IPS DF 6.9 (cell line): ENCODE data around the gene PRSS53.
"Not testable (repeated sequence)": the region's sequence is repeated elsewhere in the genome, so short reads cannot be mapped to it uniquely, and the experiment has no call there.

Experiments used
- DNase-seq: peaks from one replicate; pipeline ENCODE4 v3.0.0-alpha.2; 2013; ENCODE audit warnings: low read depth, low spot score
- H3K27ac ChIP-seq: one replicate; pipeline ENCODE4 v1.5.1; 2013; ENCODE audit warnings: low read length, control low read depth
- H3K27me3 ChIP-seq: 2 replicates; pipeline ENCODE4 v1.6.1; 2013; ENCODE audit warnings: mild to moderate bottlenecking, low read length; ENCODE audit not compliant: control insufficient read depth, insufficient read depth
- H3K36me3 ChIP-seq: 2 replicates; pipeline ENCODE4 v1.6.1; 2013; ENCODE audit warnings: low read length; ENCODE audit not compliant: control insufficient read depth, insufficient read depth
- H3K4me1 ChIP-seq: 2 replicates; pipeline ENCODE4 v1.6.1; 2013; ENCODE audit warnings: low read length; ENCODE audit not compliant: control insufficient read depth, insufficient read depth
- H3K4me3 ChIP-seq: 2 replicates; pipeline ENCODE4 v1.5.1; 2013; ENCODE audit warnings: mild to moderate bottlenecking, low read length
- H3K9me3 ChIP-seq: 2 replicates; pipeline ENCODE4 v1.6.1; 2013; ENCODE audit warnings: low read length, inconsistent platforms; ENCODE audit not compliant: control insufficient read depth, insufficient read depth
- WGBS: extraction: QIAGEN DNeasy Blood & Tissue Kit; methylation state at CpG from one replicate; pipeline ENCODE4 v1.1.7; 2013; ENCODE audit warnings: mixed read lengths, missing lambda C conversion rate; ENCODE audit not compliant: insufficient read length, insufficient coverage; 5-methylcytosine and 5-hydroxymethylcytosine counted together

PRSS53 gene

GRCh38 chr16:31108035-31108793 lies 19.5 kb upstream of the PRSS53 start, which contains the start of gene BCKDK:
Gene BCKDK, plus strand, starts transcription at chr16:31108386. Its CDS starts 838 bp downstream, at chr16:31109224.
- DNase-seq: no peak
- Histone ChIP-seq H3K4me3 (peak within 1 kb of the TSS; percentile 78), H3K9me3 (no peaks in the 10 kb centered on the region), H3K27ac (no peak within 1 kb of the TSS), H3K27me3 (no peaks in the 10 kb centered on the region), H3K4me1 (peaks cover 4% of the 10 kb centered on the region), H3K36me3 (peaks cover 7% of the 10 kb centered on the region)
- no CpG with 5 or more reads among the region's 68 CpGs for whole genome bisulfite sequencing

DNA sequence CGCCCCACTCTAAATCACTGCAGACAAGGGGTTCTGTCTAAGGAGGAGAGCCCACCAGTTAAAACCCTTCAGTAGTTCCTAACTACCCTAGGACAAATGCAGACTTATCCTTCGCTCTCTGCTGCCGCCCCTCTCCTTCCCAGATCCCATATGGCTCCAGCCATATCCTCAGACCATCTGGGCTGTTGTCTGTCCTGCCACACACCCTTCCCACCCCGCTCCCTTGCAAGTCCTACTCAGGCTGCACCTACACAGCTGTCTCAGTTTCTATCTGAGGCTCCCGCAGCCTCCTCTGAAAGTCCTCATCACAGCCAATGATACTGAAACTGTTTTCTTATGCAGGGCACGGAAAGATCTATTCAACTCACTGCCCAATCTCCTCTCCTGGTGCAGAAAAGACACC lies 18.7 kb upstream of the PRSS53 start:
- no CpG with 5 or more reads among the region's 6 CpGs for WGBS
- H3K4me1 ChIP-seq: peaks cover 4% of the 10 kb centered on the region
- H3K27ac ChIP-seq: no peak overlapping the region
- no peaks in the 10 kb centered on the region for H3K9me3 ChIP-seq
- peaks cover 6% of the 10 kb centered on the region for H3K36me3 ChIP-seq
- H3K4me3 ChIP-seq: no peak overlapping the region
- DNase-seq: no peak
- H3K27me3 ChIP-seq: no peaks in the 10 kb centered on the region

DNA sequence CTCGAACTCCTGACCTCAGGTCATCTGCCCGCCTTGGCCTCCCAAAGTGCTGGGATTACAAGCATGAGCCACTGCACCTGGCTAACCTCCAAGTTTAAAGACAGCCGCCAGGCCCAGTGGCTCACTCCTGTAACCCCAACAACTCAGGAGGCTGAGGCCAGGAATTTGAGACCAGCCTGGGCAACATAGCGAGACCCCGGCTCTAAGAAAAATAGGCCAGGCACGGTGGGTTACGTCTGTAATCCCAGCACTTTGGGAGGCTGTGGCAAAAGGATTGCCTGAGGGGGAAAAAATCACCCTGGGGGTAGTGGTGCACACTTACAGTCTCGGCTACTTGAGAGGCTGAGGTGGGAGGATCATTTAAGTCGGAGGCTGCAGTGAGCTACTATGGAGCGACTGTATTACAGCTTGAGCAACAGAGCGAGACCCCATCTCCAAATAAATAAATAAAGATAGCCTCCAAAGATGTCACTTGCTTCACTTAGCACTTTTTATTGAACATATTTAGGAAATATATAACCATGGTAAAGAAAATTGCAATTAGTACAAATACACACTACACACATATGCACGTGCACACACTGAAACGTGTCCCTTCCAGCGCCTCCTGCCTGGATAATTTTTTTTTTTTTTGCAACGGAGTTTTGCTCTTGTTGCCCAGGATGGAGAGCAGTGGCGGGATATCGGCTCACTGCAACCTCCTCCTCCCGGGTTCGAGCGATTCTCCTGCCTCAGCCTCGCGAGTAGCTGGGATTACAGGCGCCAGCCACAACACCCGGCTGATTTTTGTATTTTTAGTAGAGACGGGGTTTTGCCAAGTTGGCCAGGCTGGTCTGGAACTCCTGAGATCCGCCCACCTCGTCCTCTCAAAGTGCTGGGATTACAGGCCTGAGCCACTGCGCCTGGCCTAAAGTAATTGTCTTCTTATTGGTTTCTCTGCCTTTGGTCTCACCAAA lies 18.0 kb upstream of the PRSS53 start:
- no peaks in the 10 kb centered on the region; the same call in 1 of the 2 replicates for H3K36me3 ChIP-seq
- WGBS: no CpG with 5 or more reads among the region's 28 CpGs
- no peak overlapping the region for H3K27ac ChIP-seq
- H3K4me1 ChIP-seq: peaks cover 4% of the 10 kb centered on the region
- no peak for DNase-seq
- no peak overlapping the region for H3K4me3 ChIP-seq
- no peaks in the 10 kb centered on the region for H3K9me3 ChIP-seq
- no peaks in the 10 kb centered on the region for H3K27me3 ChIP-seq

GRCh38 chr16:31105677-31106213 lies 17.0 kb upstream of the PRSS53 start:
- H3K27ac ChIP-seq: no peak overlapping the region
- H3K27me3 ChIP-seq: no peaks in the 10 kb centered on the region
- no peaks in the 10 kb centered on the region for H3K9me3 ChIP-seq
- peaks cover 4% of the 10 kb centered on the region for H3K4me1 ChIP-seq
- peak; percentile 50 for DNase-seq
- WGBS: no CpG with 5 or more reads among the region's 33 CpGs
- no peak overlapping the region for H3K4me3 ChIP-seq
- H3K36me3 ChIP-seq: no peaks in the 10 kb centered on the region; the same call in 1 of the 2 replicates

- H3K27me3 ChIP-seq, H3K4me1 ChIP-seq, H3K27ac ChIP-seq, H3K36me3 ChIP-seq, H3K4me3 ChIP-seq, DNase-seq, H3K9me3 ChIP-seq: not testable (repeated sequence)
- WGBS: no CpG with 5 or more reads among the region's 13 CpGs
These were observed 12.3 kb upstream of the PRSS53 start for GRCh38 chr16:31100876-31101641.

DNA sequence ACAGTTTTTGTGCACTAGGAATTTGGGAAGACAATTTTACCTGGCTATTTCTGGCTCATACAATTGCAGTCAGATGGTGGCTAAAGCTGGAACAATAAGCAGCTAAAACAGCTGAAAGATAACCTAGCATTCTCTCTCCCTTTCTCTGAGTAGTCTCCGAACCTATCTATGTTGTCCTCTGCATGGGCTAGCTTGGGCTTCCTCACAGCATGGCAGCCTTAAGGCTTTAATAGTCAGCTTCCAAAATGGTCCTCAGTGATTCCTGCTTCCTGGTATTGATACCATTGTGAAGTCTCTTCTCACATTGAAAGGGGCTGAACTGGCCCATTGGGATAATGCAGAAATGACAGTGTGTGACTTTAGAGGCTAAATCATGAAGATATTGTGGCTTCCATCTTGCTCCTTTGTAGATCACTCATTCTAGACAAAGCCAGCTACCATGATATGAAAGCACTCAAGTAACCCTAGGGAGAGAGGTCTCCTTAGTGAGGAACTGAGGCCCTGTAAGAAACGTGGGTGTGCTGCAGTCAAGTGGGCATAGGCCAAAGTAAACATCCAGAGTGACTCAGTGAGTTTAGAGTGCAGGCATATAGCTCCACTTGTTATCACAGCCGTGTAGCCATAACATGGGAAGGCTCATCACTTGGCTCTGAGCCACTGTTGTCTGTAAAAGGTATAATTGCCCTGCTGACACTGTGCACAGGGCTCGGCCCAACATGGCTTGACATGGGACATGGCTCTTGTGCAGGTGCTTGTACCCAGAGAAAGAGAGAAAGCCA lies 11.3 kb upstream of the PRSS53 start:
- DNase-seq: no peak
- no CpG with 5 or more reads among the region's 4 CpGs for WGBS
- no peak overlapping the region for H3K27ac ChIP-seq
- H3K36me3 ChIP-seq: no peaks in the 10 kb centered on the region
- no peak overlapping the region for H3K4me3 ChIP-seq
- H3K9me3 ChIP-seq: no peaks in the 10 kb centered on the region
- H3K27me3 ChIP-seq: no peaks in the 10 kb centered on the region
- no peaks in the 10 kb centered on the region for H3K4me1 ChIP-seq

DNA sequence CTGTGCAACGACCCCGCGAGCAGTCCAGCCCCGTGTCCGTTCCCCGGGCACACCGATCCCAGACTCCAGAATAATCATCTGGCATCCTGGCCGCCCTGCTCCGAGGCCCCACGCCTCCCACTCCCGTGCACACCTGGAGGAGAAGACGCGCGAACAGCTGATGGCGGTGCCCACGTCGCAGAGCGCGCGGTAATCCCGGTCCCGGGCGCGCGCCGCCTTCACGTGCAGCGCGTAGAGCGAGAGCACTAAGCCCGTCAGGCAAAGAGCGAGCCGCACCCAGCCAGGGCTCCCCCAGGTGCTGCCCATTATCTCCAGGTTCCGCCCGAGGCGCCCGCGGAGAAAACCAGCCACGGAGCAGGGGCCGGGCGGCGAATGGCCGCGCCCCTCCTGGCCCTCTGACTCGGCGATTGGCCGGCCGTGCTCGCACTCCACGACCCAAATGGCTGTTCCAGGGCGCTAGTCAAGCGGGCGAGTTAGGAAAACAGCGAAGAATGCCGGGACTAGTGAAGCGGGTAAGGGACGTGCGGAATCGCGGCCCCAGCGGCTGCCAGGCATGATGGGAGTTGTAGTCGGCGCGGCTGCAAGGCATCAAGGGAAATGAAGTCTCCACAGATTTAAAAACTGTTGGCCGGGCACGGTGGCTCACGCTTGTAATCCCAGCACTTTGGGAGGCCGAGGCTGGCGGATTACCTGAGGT lies 5.8 kb upstream of the PRSS53 start, which contains the start of gene VKORC1:
VKORC1 (minus strand) TSS at position 374 of the 697 bp plus-strand sequence; CDS start at position 306, 68 bp downstream.
- DNase-seq: peak; percentile 96
- peaks cover 10% of the 10 kb centered on the region; the same call in 1 of the 2 replicates for H3K36me3 ChIP-seq
- WGBS: no CpG with 5 or more reads among the region's 69 CpGs
- H3K4me1 ChIP-seq: peaks cover 2% of the 10 kb centered on the region; the same call in 1 of the 2 replicates
- H3K4me3 ChIP-seq: peak within 1 kb of the TSS; percentile 72
- no peaks in the 10 kb centered on the region for H3K27me3 ChIP-seq
- H3K9me3 ChIP-seq: no peaks in the 10 kb centered on the region
- H3K27ac ChIP-seq: no peak within 1 kb of the TSS

- Histone ChIP-seq H3K9me3 (no peaks in the 10 kb centered on the region), H3K27me3 (no peaks in the 10 kb centered on the region), H3K27ac (no peak overlapping the region), H3K36me3 (peaks cover 10% of the 10 kb centered on the region; the same call in 1 of the 2 replicates), H3K4me1 (peaks cover 2% of the 10 kb centered on the region; the same call in 1 of the 2 replicates), H3K4me3 (peak overlapping the region; percentile 72)
- DNase-seq: no peak
- WGBS: no CpG with 5 or more reads among the region's 20 CpGs
These were observed 5.3 kb upstream of the PRSS53 start for GRCh38 chr16:31094088-31094423.

- DNase-seq: no peak
- no peaks in the 10 kb centered on the region for H3K27me3 ChIP-seq
- no peak overlapping the region for H3K27ac ChIP-seq
- no CpG with 5 or more reads among the region's 17 CpGs for WGBS
- H3K36me3 ChIP-seq: peaks cover 10% of the 10 kb centered on the region; the same call in 1 of the 2 replicates
- H3K4me1 ChIP-seq: peaks cover 2% of the 10 kb centered on the region; the same call in 1 of the 2 replicates
- H3K4me3 ChIP-seq: no peak overlapping the region; the same call in 1 of the 2 replicates
- no peaks in the 10 kb centered on the region for H3K9me3 ChIP-seq
These were observed 4.5 kb upstream of the PRSS53 start for GRCh38 chr16:31093132-31093703.
